Activated T-cell treated with anti-CD3 and anti-CD28 coated beads, Interleukin-2, amount 50 U/mL, for 4 hours (primary cell): ENCODE measurements around the gene HLA-G. TPM values are rescaled to one million over a fixed set of nuclear protein-coding genes. Genes with fewer than 3 reads are reported as not detected.
A peak's percentile ranks its signal among the peaks of the same experiment; 100 is the strongest.
"Not testable (repeated sequence)": the region's sequence is repeated elsewhere in the genome, so short reads cannot be mapped to it uniquely, and the experiment has no call there.

Source experiments
- ATAC-seq, 2 donors: fragments of 200-7000 bp; cut with Tn5 transposase; one replicate each; pipeline ENCODE4 v1.10.0; 2021
- DNase-seq: peaks from one replicate; pipeline ENCODE4 v3.0.0-alpha.2; 2020
- H3K27me3 Mint-ChIP-seq: one replicate; pipeline ENCODE4 v1.8.0; 2021; ENCODE audit warnings: low read depth, mixed read lengths
- H3K36me3 Mint-ChIP-seq: one replicate; pipeline ENCODE4 v1.8.0; 2022; ENCODE audit warnings: mixed read lengths; ENCODE audit not compliant: insufficient read depth
- H3K4me1 Mint-ChIP-seq: one replicate; pipeline ENCODE4 v1.8.0; 2021; ENCODE audit warnings: low read depth, mixed read lengths
- H3K4me3 Mint-ChIP-seq: one replicate; pipeline ENCODE4 v1.8.0; 2021; ENCODE audit warnings: mild to moderate bottlenecking, moderate library complexity, mixed read lengths
- H3K9me3 Mint-ChIP-seq: one replicate; pipeline ENCODE4 v1.8.0; 2021; ENCODE audit warnings: mixed read lengths
- total RNA-seq, 3 donors: library from RNA; stranded (reverse); gene quantifications; one replicate each; pipeline ENCODE4 v1.2.1, GENCODE V29; 2021

HLA-G gene
- 1 to 10 TPM in 1 of 3 donors, not detected in 2; 1.1 TPM for total RNA-seq

- no peak for DNase-seq
- no peaks in the 10 kb centered on the region for H3K36me3 Mint-ChIP-seq
- no peaks in the 10 kb centered on the region for H3K9me3 Mint-ChIP-seq
- peak; percentile 17 to 32 for ATAC-seq
- H3K27me3 Mint-ChIP-seq = peaks cover 75% of the 10 kb centered on the region
- peak within 1 kb of the TSS; percentile 71 for H3K4me3 Mint-ChIP-seq
- peaks cover 9% of the 10 kb centered on the region for H3K4me1 Mint-ChIP-seq
Measured at GRCh38 chr6:29827579-29828470, at the start of gene HLA-G. HLA-G (plus strand) TSS chr6:29827825; CDS start chr6:29827845, 20 bp downstream.

GRCh38 chr6:29780019-29780698 is 47.5 kb upstream of the HLA-G start:
- not testable (repeated sequence) for H3K4me3 Mint-ChIP-seq, H3K9me3 Mint-ChIP-seq, H3K4me1 Mint-ChIP-seq, H3K36me3 Mint-ChIP-seq, DNase-seq, ATAC-seq
- peaks cover 36% of the 10 kb centered on the region for H3K27me3 Mint-ChIP-seq

GRCh38 chr6:29789176-29789575 is 38.4 kb upstream of the HLA-G start:
- H3K4me1 Mint-ChIP-seq = peaks cover 15% of the 10 kb centered on the region

GRCh38 chr6:29790626-29791025 is 37.0 kb upstream of the HLA-G start:
- H3K4me1 Mint-ChIP-seq = peaks cover 15% of the 10 kb centered on the region
- ATAC-seq (no peak), DNase-seq (no peak)
- peaks cover 19% of the 10 kb centered on the region for H3K27me3 Mint-ChIP-seq
- H3K9me3 Mint-ChIP-seq = peaks cover 9% of the 10 kb centered on the region
- H3K36me3 Mint-ChIP-seq = no peaks in the 10 kb centered on the region
- H3K4me3 Mint-ChIP-seq = no peak overlapping the region

More at GRCh38 chr6:29789176-29789575, 38.4 kb upstream of the HLA-G start:
- no peak for DNase-seq
- peaks cover 10% of the 10 kb centered on the region for H3K27me3 Mint-ChIP-seq
- no peaks in the 10 kb centered on the region for H3K36me3 Mint-ChIP-seq
- no peak overlapping the region for H3K4me3 Mint-ChIP-seq
- no peak for ATAC-seq
- peaks cover 9% of the 10 kb centered on the region for H3K9me3 Mint-ChIP-seq

- Mint-ChIP-seq H3K4me1 (peaks cover 15% of the 10 kb centered on the region), H3K4me3 (peak overlapping the region; percentile 78)
- no peak for ATAC-seq
Measured at GRCh38 chr6:29791162-29791561, 36.5 kb upstream of the HLA-G start.

GRCh38 chr6:29791786-29792122 is 35.9 kb upstream of the HLA-G start:
- peak overlapping the region; percentile 78 for H3K4me3 Mint-ChIP-seq
- DNase-seq (no peak), ATAC-seq (no peak)
- peaks cover 9% of the 10 kb centered on the region for H3K9me3 Mint-ChIP-seq
- peaks cover 15% of the 10 kb centered on the region for H3K4me1 Mint-ChIP-seq
- H3K27me3 Mint-ChIP-seq = peaks cover 19% of the 10 kb centered on the region
- no peaks in the 10 kb centered on the region for H3K36me3 Mint-ChIP-seq

More at GRCh38 chr6:29791162-29791561, 36.5 kb upstream of the HLA-G start:
- no peak for DNase-seq
- peaks cover 9% of the 10 kb centered on the region for H3K9me3 Mint-ChIP-seq
- peaks cover 19% of the 10 kb centered on the region for H3K27me3 Mint-ChIP-seq
- H3K36me3 Mint-ChIP-seq = no peaks in the 10 kb centered on the region

- Mint-ChIP-seq H3K9me3 (peaks cover 9% of the 10 kb centered on the region), H3K27me3 (peaks cover 19% of the 10 kb centered on the region), H3K4me3 (peak overlapping the region; percentile 78), H3K36me3 (no peaks in the 10 kb centered on the region), H3K4me1 (peaks cover 15% of the 10 kb centered on the region)
- ATAC-seq (peak; percentile 87 to 89), DNase-seq (peak; percentile 77)
Measured at GRCh38 chr6:29792123-29793035, 35.2 kb upstream of the HLA-G start.

- Mint-ChIP-seq H3K4me1 (peaks cover 15% of the 10 kb centered on the region), H3K27me3 (peaks cover 16% of the 10 kb centered on the region)
- ATAC-seq = no peak
Measured at GRCh38 chr6:29793036-29793356, 34.6 kb upstream of the HLA-G start.

GRCh38 chr6:29793796-29794195 is 33.8 kb upstream of the HLA-G start:
- H3K4me3 Mint-ChIP-seq = no peak overlapping the region
- H3K27me3 Mint-ChIP-seq = peaks cover 15% of the 10 kb centered on the region
- no peaks in the 10 kb centered on the region for H3K36me3 Mint-ChIP-seq
- no peak for ATAC-seq
- peaks cover 5% of the 10 kb centered on the region for H3K9me3 Mint-ChIP-seq
- no peak for DNase-seq
- H3K4me1 Mint-ChIP-seq = peaks cover 15% of the 10 kb centered on the region

More at GRCh38 chr6:29793036-29793356, 34.6 kb upstream of the HLA-G start:
- no peaks in the 10 kb centered on the region for H3K36me3 Mint-ChIP-seq
- H3K4me3 Mint-ChIP-seq = peak overlapping the region; percentile 78
- H3K9me3 Mint-ChIP-seq = peaks cover 9% of the 10 kb centered on the region
- no peak for DNase-seq

GRCh38 chr6:29796026-29796425 is 31.6 kb upstream of the HLA-G start:
- no peaks in the 10 kb centered on the region for H3K36me3 Mint-ChIP-seq
- H3K27me3 Mint-ChIP-seq = peaks cover 15% of the 10 kb centered on the region
- peaks cover 15% of the 10 kb centered on the region for H3K4me1 Mint-ChIP-seq
- H3K4me3 Mint-ChIP-seq = no peak overlapping the region
- ATAC-seq (no peak), DNase-seq (no peak)
- no peaks in the 10 kb centered on the region for H3K9me3 Mint-ChIP-seq

GRCh38 chr6:29797135-29797534 is 30.5 kb upstream of the HLA-G start:
- ATAC-seq = no peak
- Mint-ChIP-seq H3K4me1 (peaks cover 8% of the 10 kb centered on the region), H3K27me3 (peaks cover 15% of the 10 kb centered on the region), H3K4me3 (no peak overlapping the region), H3K36me3 (no peaks in the 10 kb centered on the region), H3K9me3 (no peaks in the 10 kb centered on the region)
- DNase-seq = no peak

GRCh38 chr6:29797966-29798365 is 29.7 kb upstream of the HLA-G start:
- Mint-ChIP-seq H3K9me3 (no peaks in the 10 kb centered on the region), H3K4me3 (no peak overlapping the region), H3K36me3 (no peaks in the 10 kb centered on the region), H3K27me3 (peaks cover 15% of the 10 kb centered on the region), H3K4me1 (peaks cover 6% of the 10 kb centered on the region)
- ATAC-seq (no peak), DNase-seq (no peak)

GRCh38 chr6:29800254-29800653 is 27.4 kb upstream of the HLA-G start:
- Mint-ChIP-seq H3K4me1 (no peaks in the 10 kb centered on the region), H3K27me3 (peaks cover 8% of the 10 kb centered on the region), H3K36me3 (no peaks in the 10 kb centered on the region), H3K9me3 (no peaks in the 10 kb centered on the region), H3K4me3 (no peak overlapping the region)
- DNase-seq (no peak), ATAC-seq (no peak)

GRCh38 chr6:29806387-29806786 is 21.2 kb upstream of the HLA-G start:
- H3K9me3 Mint-ChIP-seq = no peaks in the 10 kb centered on the region
- H3K4me1 Mint-ChIP-seq = no peaks in the 10 kb centered on the region
- H3K4me3 Mint-ChIP-seq = no peak overlapping the region
- no peaks in the 10 kb centered on the region for H3K36me3 Mint-ChIP-seq
- DNase-seq (no peak), ATAC-seq (no peak)
- peaks cover 28% of the 10 kb centered on the region for H3K27me3 Mint-ChIP-seq
